Fibroblast of the conjunctiva (primary cell): Measurements from ENCODE around the gene PTPRCAP.
"Not testable (repeated sequence)": the region's sequence is repeated elsewhere in the genome, so short reads cannot be mapped to it uniquely, and the experiment has no call there.

Experiments used
- DNase-seq: peaks from one replicate; pipeline ENCODE4 v3.0.0-alpha.2; 2010; ENCODE audit warnings: low read depth

Gene PTPRCAP

DNA sequence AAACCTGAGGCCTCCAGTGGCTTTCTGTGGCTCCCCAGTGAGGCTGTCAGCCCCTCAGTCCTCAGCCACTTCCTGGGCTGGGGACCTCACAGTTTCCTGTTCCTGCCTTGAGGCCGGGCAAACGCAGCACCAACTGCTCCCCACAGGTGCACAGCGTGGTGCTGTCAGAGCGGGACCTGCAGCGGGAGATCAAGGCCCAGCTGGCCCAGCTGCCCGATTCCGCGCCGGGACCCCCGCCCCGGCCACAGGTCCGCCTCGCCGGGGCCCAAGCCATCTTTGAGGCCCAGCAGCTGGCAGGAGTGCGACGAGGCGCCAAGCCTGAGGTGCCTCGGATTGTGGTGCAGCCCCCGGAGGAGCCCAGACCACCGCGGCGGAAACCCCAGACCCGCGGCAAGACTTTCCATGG is 28.2 kb downstream of the PTPRCAP start:
- DNase-seq = no peak

DNA sequence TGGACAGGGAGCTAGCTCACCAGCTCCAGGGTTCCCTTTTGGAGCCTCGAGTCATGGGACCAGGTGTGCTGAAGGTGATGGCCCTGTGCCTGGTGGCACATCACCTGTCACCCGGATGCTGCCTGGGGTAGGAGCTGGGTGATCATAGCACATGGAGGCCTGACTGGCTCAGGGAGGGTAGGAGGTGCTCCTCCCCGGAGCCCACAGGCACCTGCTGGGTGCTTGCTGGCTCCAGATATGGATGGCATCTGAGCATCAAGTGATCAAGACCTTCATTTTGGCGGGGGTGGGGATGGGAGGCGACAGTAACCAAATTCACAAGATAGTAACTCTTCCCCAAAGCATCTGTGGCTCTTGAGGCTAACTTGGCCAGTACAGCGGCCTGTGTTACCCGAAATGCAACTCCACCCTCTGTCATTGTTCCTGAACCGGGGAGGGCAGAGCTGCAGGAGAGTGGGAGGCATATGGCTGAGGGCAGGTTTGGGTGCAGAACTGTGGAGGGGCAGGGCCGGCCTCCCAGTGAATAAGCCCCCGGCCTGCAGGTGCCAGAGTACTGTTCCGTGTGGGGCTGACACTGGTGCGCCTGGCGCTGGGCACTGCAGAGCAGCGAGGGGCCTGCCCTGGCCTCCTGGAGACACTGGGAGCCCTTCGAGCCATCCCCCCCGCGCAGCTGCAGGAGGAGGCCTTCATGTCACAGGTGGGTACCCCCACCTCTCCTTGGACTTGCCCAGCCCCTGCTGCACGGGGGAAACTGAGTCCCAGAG is 28.9 kb downstream of the PTPRCAP start:
- no peak for DNase-seq

DNA sequence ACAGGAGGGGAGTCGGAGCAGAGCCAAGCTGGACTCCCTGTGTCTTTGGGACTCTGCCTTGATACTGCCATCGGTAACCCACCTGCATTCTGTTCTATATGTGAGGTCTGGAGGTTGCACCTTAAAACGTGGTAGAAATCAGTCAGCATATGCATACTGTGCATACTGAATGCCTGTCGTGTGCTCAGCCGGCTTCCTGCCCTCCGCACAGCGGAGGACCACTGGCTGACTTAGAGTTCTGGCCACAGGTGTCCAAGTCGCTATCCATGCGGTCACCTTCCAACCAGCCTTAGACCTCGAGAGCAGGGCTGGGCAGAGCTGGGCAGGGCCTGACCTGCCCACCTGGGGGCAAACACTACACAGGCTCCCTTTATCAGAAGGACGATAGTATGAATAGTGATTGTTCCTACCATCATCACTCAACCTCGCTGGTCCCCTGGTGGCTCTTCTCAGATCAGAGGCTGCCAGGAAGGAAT is 29.8 kb downstream of the PTPRCAP start:
- DNase-seq = no peak

DNA sequence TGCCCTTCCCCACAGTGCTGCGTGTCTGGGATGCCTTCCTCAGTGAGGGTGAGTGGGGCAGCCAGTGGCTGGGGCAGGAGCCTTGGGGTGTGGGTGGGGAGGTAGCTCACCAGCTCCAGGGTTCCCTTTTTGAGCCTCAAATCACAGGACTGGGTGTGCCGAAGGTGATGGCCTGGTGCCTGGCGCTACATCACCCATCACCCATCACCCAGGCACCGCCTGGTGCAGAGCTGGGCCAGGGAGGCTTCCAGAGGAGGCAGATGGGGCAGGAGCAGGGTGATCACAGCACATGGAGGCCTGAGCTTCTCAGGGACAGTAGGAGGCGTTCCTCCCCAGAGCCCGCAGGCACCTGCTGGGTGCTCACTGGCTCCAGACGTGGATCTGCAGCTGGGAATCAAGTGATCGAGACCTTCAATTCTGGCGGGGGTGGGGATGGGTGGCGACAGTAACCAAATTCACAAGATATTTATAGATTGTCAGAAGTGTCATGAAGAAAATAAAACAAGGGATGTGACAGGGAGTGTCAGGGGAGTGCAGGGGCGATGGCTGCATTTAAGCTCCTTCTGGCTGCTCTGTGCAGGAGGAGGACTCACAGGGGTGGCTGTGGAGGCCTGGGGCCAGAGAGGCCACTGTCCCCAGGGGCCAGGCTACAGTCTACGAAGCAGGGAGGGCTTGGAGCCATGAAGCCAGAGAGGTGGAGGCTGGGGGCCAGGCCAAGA is 30.4 kb downstream of the PTPRCAP start:
- no peak for DNase-seq

DNA sequence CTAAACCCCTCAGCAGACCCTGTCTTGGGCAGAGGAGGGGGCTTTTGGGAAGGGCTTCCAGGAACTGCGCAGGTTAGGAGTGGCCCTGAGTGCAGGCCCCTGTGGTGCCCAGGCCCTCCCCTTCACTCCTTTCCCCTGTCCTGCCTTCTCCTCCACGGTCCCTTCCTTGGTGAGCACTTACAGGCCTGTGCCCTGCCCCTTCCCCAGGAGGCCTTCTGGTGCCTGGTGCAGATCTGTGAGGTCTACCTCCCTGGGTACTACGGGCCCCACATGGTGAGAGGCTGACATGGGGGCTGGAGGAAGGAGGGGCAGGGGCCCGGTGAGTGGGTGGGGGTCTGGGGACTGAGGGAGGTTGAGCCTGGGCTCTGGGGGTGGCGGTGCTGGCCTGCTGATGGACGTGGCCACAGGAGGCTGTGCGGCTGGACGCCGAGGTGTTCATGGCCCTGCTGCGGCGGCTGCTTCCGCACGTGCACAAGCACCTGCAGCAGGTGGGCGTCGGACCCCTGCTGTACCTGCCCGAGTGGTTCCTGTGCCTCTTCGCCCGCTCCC is 31.0 kb downstream of the PTPRCAP start:
- DNase-seq = no peak

- no peak for DNase-seq
Measured at GRCh38 chr11:67405688-67406339, 31.7 kb downstream of the PTPRCAP start.

GRCh38 chr11:67405196-67405567 is 32.3 kb downstream of the PTPRCAP start:
- no peak for DNase-seq

GRCh38 chr11:67404515-67405195 is 32.8 kb downstream of the PTPRCAP start:
- no peak for DNase-seq

DNA sequence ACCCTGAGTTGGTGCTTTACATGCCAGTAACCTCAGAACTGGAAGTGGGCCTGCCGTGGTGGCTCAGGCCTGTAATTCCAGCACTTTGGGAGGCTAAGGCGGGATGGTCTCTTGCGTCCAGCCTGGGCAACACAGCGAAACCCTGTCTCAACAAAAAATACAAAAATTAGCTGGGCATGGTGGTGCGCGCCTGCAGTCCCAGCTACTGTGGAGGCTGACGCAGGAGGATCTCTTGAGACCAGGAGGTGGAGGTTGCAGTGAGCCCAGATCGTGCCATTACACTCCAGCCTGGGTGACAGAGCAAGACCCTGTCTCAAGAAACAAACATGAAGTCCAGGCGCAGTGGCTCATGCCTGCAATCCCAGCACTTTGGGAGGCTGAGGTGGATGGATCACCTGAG is 34.4 kb downstream of the PTPRCAP start:
- not testable (repeated sequence) for DNase-seq

GRCh38 chr11:67402192-67402839 is 35.2 kb downstream of the PTPRCAP start:
- not testable (repeated sequence) for DNase-seq

DNA sequence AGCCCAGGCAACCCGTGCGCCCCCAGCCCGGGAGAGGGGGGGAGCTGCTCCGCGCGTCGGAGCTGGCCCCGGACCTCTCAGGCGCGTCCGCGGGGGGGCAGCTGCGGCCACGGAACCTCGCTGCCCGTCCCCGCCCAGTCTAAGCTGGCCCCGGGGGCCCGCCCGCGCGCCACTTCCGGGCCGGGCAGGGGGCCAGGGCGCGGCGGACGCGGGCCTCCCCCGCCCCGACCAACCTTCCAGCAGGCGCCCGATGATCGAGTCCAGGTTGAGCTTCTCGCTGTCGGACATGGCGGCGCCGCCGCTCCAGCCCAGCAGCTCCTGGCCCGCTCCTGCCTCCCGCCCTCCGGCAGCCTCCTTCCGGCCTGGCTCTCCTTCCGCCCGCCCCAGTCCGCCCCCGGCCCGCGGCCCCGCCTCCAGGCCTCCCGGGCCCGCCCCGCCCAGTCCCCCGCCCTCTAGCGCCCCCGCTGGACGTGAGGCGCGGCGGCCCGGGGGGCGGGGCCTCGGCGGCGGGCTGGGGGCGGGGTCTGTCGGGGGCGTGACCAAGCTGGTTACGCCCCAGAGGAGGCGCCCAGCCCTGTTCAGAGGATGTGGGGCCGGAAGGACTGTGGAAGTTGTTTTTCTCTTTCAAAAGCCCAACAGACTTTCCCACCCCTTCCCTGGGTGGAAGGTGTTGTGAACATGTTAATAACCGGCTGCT is 35.8 kb downstream of the PTPRCAP start, which contains the start of gene PPP1CA:
Gene PPP1CA, minus strand, starts transcription at position 364 of the 697 bp plus-strand sequence. Its CDS starts 76 bp downstream, at position 288.
- peak; percentile 72 for DNase-seq

DNA sequence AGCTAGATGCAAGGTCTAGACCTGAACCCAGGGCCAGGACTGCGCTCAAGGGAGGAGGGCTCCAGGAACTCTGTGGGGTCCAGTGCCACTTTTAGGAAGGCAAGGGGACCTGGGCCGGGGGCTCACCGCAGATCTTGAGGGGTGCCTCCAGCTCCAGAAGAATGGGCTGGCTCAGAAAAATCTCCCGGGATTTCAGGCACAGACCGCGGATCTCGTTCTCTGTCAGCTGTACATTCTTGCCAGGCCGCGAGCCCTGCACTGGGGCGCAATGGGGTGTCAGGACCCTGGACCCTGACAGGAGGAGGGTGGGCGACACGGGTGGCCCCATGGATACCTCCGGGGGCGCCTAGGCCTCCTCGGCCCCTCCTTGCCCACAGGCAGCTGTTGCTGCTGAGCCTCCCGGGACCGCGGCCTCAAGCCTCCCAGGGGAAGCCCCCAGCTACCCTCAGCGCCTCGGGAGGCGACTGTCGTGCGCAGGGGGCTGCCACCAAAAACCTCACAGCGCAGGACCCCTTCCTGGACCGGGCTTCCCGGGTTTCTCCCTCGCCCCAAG is 36.5 kb downstream of the PTPRCAP start:
- no peak for DNase-seq

DNA sequence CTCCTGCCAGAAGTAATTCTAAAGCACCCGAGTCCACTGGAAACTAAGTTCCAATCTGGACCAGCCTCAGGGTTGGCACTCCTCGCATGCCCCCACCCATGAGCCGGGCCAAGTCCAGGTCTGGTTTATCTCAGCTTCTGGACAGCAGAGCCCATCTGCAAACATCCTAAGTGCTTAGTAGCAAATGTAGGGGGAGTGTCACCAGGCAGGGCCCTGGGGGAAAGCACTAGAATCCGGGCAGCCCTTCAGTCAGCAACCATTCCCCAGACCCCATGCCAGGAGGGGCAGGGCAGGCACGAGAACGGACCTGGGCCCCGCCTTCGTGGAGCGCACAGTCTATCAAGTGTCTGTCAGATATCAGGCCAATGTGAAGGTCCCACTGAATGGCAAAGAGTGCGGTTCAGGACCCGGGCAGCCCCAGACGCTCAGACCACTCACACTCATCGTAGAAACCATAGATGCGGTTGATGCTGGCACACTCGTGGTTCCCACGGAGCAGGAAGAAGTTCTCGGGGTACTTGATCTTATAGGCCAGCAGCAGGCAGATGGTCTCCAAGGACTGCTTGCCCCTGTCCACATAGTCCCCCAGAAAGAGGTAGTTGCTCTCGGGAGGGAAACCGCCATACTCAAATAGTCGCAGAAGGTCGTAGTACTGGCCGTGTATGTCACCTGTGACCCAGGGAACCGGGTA is 37.1 kb downstream of the PTPRCAP start:
- no peak for DNase-seq

DNA sequence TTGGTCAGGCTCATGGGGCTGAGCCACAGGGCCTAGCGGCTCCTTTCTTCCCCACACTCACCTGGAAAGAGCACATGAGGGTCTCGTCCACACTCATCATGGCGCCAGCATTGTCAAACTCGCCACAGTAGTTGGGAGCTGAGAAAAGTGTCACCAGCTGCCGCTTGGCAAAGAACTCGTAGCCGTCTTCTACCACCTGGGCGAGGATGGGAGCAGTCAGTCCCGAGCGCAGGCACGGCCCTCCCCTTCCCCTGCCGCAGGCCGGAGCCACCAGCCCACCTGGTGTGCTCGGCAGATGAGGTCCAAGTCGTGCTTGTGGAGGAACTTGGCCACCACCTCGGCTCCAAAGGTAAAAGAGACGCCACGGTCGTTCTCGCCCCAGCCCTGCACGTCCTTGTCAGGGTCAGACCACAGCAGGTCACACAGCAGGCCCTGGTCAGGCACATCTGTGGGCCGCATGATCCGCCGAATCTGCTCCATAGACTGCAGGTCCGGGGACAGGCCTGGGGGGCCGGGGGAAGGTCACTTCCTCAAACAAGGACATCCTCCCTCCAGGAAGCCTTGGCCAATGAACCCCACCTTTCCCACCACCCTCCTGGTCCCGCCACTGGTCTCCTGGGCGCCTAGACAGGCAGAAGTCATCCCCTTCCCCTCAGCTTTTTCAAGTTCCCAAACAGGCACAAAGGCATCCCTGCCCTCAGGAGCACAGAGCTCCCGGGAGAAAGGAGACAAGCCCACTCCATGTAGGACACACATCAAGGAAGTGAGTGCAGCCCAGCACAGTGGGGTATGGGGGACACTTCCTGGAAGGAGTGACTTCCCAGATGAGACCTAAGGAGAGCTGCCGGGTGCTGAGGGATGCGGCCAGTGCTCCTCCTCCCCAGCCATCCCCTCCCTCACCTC is 38.6 kb downstream of the PTPRCAP start:
- no peak for DNase-seq

DNA sequence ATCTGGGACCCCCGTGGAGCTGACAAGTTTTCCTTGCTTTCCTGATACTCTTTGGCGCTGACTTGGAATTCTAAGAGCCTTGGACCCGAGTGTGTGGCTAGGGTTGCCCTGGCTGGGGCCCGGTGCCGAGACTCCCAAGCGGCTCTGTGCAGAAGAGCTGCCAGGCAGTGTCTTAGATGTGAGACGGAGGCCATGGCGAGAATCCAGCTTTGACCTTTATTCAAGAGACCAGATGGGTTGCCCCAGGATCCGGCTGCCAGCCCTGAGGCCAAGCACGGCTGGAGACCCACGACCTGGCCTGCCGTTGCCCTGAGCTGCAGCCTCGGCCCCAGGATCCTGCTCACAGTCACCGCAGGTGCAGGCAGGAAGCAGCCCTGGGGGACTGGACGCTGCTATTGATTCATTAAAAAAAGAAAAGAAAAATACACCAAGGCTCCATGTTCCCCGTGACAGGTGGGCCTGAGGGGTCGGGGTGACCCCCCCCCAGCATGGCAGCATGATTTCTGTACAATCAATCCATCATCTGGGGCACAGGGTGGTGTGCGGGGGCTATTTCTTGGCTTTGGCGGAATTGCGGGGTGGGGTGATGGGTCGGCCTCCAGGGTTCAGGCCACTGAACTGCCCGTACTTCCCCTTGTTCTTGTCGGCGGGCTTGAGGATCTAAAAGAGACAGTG is 39.4 kb downstream of the PTPRCAP start:
- no peak for DNase-seq

- no peak for DNase-seq
Measured at GRCh38 chr11:67397536-67397935, 39.9 kb downstream of the PTPRCAP start.

GRCh38 chr11:67396587-67397389 is 40.7 kb downstream of the PTPRCAP start:
- no peak for DNase-seq

GRCh38 chr11:67396259-67396581 is 41.3 kb downstream of the PTPRCAP start:
- DNase-seq = no peak
